Activated CD4-positive, alpha-beta T cell treated with anti-CD3 and anti-CD28 coated beads, Interleukin-2, Interleukin-6, amounts not matched to agents 100 ng/mL and 50 ng/mL, durations not matched to agents 16 hours and 8 hours (primary cell): ENCODE results near the gene SNX32.

Experiments used
- DNase-seq: peaks from one replicate; pipeline ENCODE4 v3.0.0-alpha.2; 2020

SNX32 gene

DNA sequence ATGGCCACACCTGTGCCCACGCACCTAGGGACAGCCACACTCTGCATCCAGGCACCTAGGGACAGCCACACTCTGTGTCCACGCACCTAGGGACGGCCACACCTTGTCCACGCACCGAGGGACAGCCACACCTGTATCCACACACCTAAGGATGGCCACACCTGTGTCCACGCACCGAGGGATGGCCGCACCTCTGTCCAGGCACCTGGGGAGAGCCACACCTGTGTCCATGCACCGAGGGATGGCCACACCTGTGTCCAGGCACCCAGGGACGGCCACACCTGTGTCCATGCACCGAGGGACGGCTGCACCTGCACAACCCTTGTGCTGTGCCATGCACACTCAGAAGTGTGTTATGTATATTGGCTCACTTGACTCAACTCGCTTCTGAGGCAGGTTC, 36.1 kb upstream of the SNX32 start:
- DNase-seq, result no peak

DNA sequence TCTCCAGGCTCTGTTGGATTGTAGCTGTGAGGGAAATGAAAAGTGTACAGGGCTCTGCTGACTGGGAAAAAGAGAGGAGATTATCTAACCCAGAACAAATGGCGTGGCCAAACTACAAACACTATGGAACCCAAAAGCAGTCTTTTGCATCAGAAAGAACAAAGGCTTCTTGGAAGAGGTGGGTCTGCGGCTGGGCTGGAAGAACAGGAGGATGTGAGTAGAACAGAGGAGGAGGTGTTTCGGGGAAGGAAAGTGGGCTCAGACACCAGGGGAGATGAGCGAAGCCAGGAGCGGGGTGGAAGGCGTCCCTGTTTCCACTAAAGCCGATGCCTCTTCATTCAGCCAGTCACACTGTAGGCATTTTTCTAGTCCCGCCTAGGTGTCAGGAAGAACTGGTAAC, 34.9 kb upstream of the SNX32 start:
- DNase-seq, result no peak

DNA sequence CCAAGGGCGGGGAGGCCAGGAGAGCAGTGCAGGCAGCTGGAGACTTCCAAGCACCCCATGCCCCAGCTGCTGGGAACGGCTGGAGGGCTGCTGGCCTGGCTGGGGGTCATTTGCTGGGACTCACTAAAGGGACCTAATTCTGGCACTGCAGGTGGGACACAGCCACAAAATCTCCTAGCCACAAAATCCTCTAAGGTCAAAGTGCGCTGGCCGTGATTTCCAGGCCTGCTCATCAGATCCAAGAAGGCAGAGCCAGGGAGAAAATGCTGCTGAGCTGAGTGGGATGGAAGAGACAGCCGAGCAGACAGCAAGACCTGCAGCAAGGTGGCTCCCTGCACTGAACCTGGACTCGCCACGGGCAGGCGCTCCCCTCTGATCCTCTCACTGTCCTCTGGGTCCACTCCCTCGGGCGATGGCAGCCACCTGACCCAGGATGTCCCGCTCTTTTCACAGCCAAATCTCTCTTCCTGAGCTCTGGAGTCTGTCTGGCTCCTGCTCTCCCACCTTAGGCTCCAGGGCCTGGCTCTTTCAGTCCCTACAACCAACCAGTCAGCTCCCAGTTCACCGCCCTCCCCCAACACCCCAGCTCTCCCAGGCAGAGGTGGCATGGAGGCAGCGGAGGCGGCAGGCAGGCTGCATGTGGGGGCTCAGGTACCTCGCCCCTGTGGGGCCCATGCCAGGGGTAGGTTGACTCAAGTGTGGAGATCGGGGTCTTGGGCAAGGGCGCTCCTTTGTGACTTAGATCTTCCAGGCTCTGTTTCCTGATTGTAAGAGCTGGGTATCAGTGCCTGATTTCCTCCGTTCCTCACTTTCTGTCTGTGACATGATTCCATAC, 32.4 kb upstream of the SNX32 start:
- DNase-seq, result no peak

DNA sequence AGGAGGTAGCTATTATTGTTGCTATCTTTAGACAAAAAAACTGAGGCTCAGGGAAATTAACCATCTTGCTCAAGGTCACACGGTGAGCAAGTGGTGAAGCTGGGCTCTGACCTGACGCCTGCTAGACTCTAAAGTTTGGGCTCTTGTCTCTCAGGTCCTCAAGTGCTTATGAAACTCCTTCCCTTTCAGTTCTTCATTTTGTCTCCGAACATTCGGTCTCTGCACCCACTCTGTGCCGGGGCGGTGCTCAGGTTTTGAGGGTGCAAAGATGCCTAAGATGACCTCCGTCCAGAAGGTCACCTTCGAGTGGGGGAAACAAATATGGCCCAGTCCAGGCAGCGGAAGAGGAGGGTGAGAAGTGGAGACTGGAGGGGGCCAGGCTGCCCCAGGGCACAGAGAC, 30.9 kb upstream of the SNX32 start:
- DNase-seq, result no peak

DNA sequence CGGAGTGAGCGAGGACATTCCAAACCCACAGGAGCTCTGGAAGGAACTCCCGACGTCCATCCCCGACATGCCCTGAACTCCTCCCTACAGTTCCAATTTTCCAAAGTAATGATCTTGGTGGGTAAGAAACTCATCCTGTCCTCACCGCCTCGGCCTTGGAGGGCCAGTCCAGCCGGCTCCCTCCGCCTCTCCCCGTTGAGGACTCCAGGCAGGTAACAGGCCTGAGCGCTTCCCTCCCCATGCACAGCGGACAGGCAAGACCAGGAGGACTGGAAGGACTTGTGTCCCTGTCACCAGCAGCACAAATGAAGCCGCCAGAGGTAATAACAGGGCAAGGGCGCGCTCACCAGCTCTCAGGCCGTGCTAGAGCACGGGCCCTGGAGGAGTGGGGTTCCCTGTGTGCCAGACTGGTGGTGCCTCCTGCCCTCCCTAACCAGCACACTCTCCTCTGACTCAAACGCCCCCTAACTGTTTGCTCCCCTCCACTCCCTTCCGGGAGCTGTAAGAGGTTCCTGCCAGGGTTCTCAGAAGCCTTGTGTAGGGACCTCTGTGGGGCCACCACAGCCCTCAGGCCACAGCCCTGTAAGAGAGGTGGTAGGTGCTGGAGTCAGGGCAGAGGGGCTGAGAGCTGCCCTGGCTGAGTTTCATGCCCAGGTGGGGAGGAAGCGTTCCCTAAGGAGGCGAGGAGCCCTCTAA, 29.8 kb upstream of the SNX32 start:
- no peak for DNase-seq

DNA sequence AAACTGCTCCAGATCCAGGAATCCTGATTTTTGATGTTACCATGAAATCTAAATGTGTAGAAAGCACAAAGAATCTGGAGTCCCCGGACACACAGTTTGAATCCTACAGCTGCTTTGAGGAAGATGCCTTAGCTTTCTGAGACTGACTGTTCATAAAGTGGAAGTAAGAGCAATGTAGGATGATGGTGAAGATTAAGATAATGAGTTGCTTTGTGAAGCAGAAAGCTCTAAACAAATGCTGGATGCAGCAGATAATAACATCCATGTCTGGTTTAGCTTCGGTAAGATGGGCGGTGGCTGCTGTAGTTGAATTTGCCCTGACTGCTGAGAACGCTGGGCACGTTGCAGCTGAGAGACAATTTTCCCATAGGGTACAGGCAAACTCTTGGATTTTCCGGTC, 26.8 kb upstream of the SNX32 start:
- no peak for DNase-seq

DNA sequence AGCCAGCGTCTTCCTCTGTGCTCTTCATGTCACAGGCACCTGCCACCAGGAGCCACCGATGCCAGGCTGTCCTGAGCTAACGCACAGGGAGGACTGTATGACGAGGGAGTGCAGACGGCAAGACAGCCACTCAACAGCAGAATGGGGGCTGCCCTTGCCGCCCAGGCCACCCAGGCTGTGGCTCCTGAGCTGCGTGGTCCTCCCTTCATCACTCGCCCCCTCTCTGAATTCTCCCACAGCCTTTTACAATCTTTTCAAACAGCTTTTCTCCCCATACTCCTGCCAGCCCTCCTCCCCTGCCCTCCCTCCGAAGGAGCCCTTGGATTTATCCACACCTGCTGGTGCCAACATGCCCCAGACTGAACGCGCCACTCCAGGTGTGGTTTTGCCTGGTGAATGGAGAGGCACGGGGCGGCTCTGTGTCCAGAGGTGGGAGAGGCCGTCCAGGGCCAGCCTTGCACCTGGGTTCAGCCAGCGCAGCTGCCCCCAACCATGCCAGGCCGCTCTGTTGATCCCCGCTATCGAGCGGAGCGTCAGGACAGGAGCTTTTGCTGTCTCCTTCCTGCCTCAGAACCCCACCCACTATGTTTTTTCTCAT, 24.9 kb upstream of the SNX32 start:
- no peak for DNase-seq

DNA sequence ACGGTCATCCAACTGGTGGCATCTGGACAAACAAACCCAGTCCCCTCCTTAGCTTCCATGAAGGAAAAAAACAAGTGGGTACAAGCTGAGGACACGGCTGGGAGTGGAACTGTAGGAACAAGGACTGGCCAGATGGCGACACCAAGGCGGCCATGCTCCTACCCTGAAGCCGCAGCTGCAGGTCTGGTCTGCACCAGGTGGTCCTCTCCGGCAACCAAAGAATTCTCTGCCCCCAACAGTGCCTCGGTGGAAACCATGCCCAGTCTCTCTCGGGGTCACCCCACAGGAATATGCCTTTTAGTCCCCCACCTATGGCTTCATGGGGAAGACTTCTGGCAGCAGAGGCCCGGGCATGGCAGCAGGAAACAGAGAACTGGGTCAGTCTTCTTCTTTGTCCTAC, 24.3 kb upstream of the SNX32 start:
- no peak for DNase-seq

DNA sequence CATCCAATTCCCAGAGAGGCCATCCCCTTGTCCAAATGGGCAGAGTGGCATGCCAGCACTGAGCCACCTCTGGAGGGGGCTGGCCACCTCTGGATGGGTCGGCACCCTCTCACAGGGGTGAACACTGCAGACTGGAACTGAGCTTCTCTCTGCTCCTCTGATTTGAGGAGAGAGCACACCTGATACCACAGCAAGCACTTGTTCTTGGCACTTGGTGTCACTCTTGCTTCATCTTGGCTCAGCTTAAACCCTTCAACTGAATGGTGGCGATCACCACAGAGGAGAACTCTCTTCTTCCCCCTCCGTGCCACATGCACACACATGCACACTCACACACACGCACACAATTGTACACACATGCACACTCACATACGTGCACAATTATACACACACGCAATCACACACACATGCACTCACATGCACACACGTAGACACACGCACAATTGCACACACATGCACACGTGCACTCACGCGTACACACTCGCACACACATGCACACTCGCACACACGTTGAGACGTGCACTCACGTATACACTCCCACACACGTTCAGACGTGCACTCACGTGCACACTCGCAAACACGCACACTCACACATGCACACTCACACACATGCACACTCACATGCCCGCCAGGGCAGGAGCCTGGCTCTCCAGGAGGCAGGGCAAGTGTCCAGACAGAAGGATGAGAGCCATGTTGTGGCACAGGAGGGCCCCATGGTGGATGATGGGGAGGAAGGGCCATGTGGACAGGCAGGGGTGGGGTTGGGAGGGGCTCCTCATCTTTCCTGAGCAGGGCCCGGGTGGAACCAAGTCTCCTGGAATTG, 23.5 kb upstream of the SNX32 start:
- DNase-seq, result no peak

DNA sequence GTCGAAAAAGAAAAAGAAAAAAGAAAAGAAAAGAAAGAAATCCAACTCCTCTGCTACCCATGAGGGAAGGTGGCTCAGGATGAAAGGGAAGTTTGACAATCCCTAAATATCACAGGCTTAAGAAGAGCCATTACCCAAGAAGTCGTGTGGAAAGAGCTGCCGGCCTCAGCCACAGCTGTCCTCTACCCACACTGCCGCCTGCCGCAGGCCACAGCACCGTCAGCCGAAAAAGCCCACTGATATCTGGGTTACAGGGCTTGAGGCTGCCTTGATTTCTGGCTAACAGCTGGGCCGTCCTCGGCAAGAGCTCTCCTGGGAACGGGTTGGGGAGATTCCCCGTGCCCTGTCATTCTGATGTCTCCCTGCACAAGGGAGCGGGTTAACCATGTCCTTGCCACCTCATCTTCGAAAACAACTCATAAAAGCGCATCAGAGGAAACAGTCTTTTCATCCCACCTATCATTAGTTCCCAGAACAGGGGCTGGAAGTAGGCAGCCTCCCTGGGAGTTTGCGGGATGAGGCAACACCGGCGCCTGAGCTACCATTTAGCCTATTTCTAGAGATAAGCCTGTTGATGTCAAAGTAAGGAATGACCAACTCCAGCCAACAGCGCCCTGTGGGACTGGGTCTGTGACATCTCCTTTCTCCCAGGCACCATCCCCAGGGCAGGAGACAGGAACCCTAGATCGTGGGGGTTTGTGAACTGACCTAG, 21.8 kb upstream of the SNX32 start:
- DNase-seq, result no peak

DNA sequence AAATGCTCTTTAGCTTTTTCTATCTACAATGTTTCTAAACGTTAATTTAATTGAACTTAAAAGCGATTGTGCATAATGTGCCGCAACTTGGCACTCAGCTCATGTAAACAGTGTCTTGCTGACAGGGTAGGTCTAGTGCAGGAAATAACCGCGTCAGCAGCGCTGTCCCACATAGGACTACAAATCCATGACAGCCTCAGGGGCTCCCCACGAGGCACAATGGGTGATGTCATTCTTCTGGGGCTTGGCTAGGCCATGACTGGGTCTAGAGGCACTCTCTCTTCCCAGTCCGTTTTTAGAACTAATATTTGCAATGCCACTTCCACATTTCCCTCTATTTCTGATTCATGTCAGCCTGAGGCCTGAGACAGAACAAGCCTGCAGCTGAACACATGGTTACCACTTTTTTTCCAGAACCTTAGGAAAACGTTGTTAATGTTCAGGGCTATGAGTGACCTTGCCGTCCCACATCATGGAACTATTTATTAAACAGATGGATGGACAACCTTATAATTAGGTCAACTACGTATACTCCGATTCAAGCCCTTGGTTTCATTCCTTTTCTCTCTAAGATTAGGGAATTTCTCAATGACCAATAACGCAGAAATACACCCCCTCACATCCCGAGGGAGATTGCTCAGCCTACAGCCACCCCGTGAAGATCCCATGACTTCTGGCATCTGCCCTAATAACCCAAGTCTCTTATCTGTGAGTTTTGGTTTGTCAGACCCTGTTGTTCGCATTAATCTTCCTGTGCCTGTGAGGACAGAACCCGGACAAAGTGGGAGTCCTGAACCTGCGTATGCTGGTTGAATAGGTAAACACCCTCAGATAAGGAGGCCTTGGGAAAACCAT, 19.4 kb upstream of the SNX32 start:
- no peak for DNase-seq

DNA sequence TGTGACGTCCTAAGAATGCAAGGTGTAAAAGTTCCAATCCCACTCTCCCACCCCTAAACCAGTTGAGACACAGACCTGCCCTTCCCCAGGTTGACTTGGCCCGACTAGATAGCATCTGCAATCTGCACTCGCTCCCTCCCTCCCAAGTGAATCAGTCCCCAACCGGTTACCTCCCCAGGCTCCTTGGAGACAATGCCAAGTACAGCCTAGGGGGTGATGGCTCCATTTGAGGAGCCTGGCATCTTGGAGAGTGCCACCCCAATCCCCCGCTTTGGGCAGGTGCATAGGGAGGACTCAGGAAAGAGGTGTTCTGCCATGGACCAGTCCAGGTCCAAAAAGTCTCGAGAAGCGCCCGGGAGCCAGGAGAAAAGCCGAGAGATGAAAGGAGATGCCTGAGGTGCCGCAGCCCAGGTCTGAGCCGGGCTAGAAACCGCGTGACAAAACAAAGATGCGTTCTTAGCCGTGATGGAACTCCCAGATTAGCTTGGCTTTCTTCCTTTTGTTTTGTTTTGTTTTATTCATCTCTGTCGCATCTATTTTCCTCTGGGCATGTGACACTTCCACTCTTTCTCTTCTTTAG, 18.7 kb upstream of the SNX32 start:
- no peak for DNase-seq

DNA sequence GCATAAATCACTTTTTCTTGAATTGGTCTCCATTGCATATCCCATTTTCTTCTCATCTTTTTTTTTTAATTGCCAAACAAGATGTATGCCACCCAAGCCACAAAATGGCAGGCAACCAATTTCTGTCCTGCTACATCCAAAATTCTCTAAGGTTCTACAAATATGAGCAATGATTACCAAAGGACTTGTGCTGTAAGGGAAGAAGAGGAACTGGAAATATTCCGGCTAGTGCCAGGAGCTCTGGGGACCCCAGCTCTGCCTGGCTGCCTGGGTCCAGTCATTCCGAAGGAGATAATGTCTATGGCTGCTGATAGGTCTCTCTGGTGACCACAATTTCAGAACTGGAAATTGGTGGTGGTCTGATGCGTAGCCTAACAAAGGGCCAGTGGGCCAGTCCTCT, 17.1 kb upstream of the SNX32 start:
- DNase-seq, result no peak

DNA sequence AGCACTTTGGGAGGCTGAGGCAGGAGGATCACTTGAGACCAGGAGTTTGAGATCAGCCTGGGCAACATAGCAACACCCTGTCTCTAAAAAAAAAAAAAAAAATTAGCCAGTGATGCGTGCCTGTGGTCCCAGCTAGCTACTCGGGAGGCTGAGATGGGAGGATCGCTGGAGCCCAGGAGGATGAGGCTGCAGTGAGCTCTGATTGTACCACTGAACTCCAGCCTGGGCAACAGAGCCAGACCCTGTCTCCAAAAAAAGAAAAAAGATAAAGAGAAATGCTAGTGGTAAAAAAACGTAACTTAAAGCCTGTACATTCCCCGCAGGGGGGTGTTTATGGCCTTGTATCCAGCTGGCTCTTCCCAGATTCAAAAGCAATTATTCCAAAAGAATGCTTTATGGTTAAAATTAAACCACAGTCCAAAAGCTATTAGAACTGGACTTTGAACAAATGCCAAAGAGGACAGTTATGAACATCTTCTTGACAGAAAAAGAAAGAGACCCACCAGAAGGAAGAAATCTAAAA, 16.4 kb upstream of the SNX32 start:
- no peak for DNase-seq

DNA sequence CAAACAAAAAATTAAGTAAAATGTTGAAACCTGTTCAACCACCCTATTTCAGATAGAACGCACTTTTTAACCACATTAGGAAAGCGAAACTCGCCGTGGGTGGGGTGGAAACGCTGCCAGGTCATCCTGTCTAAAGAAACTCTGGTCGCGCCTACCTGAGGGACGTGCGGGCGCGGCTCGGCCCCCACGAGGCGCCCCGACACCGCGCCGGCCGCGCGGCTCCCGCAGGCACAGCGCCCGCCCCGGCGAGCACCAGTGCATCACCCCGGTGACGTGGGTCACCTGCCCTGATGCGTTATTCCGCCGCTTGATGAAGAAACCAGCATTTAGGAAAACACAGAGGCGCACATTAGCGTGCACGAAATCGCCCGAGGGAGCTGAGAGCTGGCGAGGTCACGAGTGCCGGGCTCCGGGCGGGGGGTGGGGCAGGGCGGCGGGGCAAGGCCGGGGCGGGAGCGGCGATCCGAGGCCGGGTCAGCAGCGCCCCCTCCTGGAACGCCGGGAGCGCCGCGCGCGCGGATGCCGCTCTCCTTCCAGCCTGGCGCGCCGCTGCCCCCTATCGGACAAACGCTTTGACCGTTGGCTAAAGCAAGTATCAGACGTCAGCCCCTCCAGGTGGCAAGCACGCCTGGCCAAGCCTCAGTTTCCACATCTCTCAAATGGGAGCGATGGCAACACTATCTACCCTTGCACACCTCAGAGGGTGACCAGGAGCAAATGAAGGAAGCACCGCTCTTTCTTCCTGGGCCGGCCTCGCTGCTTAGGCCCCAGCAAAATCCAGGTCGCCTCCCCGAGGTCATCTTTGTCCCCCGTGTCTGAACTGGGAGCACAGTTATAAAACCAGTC, 15.7 kb upstream of the SNX32 start:
- DNase-seq, result peak; percentile 95

DNA sequence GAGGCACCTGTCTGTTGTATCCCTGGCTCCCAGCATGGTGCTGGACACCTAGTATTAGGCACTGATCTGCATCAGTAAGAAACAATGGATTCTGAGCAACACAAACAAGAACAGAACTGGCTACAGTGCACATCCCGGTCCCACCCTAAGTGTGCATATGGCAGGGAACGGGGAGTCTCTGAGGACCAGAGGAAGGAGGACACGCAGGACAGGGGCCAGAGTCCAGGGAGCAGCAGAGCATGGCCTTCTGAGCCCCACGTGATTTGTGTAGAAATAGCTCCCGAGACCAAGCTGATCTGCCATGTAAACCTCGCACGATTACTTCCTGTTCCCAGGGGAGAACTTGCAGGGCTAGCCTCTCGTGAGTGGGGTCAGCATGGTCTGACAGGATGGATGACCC, 12.7 kb upstream of the SNX32 start:
- DNase-seq, result no peak

DNA sequence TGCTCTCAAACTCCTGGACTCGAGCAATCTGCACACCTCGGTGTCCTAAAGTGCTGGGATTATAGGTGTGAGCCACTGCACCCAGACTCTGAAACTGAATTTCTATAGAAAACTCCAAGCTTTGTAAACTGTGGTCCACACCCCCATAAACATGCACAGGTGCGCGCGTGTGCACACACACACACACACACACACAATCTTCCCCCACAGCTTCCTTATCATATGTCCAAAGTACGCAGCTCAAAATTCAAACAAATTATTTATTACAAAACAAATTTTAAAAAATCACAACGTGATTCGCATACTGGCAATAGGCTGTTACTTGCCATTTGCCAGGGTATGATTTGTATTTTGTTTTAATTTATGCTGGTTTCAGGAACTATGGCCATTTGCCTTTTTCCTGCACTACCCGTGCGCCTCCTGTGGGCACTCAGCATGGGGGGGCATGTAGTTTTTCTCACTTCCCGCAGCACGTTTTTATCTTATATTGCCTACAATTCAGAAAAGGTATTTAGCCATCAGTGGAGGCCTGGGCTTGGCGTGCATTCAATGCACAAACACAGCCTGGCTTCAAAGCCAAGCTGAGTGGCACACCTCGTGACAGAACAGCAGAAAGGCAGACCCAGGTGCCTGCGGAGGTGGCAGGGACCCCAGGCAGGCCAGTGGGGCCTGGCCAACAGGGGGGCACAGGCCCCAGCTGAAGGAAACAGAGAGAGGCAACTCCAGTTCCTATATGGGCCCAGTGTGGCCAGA, 10.8 kb upstream of the SNX32 start:
- DNase-seq, result no peak

DNA sequence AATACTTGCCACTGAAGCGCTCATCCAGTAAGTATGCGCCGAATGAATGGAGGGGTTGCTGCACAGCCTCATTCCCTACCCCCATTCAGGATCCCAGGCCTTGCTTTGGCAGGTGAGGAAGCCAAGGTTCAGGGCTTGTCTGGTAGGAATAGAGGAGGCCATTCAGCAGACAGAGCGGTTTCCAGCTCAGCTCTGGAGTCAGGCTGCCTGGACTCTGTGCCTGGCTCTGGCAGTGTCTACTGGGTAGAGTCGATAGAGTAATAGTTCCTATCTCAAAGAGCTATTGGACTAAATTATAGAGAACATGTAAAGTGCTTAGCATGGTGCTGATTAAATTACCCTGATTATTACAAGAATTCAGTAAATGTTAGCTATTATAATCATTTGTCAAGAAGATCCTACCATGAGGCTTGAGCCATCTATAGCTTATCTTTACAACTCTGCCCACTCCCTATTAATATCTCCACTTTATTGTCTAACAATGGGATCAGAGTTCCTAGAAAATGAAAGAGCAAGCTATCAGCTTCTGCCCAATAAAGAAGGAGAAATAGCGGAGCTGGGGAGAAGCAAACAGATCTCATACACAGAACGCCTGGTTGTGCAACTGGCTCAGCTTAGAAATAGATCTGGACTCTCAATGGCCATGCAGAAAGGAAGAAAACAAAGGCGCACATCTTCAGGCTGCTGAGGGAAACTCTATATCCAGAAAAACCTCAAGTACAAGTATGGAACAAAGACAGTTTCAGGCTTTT, 6.6 kb upstream of the SNX32 start:
- no peak for DNase-seq

DNA sequence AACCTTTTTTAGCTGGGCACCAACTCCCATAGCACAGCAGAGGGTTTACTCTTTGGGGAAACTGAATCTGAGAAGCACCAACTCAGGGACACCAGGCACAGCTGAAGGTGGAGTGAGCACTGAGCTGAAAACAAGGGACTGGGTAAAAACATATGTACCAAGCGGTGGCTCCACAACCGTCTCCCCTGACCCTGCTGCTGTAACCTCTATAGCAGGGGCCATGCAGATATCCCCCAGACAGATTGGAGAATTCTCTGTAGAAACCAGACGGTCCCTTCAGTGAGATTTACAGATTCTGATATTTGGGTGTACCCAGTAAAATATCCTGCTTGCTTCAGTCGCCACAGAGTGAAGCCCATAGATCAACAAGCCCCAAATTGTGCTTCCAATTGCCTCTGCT, 4.3 kb upstream of the SNX32 start:
- DNase-seq, result no peak
